GM19023 (cell line): ENCODE measurements around the gene SLC34A3.

ENCODE experiments used
- ATAC-seq: cut with Tn5 transposase; IDR thresholded peaks from one replicate; pipeline ENCODE4 v1.9.1; 2021; ENCODE audit warnings: mild to moderate bottlenecking, moderate library complexity; ENCODE audit not compliant: unreplicated experiment

SLC34A3 gene

GRCh38 chr9:137217276-137218211, 13.2 kb upstream of the SLC34A3 start:
- no peak for ATAC-seq

- no peak for ATAC-seq
These were observed 12.4 kb upstream of the SLC34A3 start for GRCh38 chr9:137218212-137218753.

GRCh38 chr9:137218754-137219271, 11.9 kb upstream of the SLC34A3 start:
- no peak for ATAC-seq

GRCh38 chr9:137219757-137220316, 10.9 kb upstream of the SLC34A3 start:
- ATAC-seq = no peak

GRCh38 chr9:137220317-137221094, 10.2 kb upstream of the SLC34A3 start:
- ATAC-seq = no peak

GRCh38 chr9:137221095-137221505, 9.6 kb upstream of the SLC34A3 start:
- ATAC-seq = no peak

GRCh38 chr9:137221506-137222111, 9.1 kb upstream of the SLC34A3 start:
- no peak for ATAC-seq

GRCh38 chr9:137222190-137223077, 8.3 kb upstream of the SLC34A3 start, which contains the start of gene RNF208:
TSS of gene RNF208 (minus strand) at chr9:137222240. CDS start at chr9:137221212, 1,028 bp downstream.
- peak; percentile 2 for ATAC-seq

GRCh38 chr9:137223078-137223970, 7.4 kb upstream of the SLC34A3 start:
- peak; percentile 71 for ATAC-seq

GRCh38 chr9:137224830-137225694, 5.6 kb upstream of the SLC34A3 start, which contains the start of gene CYSRT1:
TSS of gene CYSRT1 (plus strand) at chr9:137225174. CDS start at chr9:137225622, 448 bp downstream.
- no peak for ATAC-seq

GRCh38 chr9:137225699-137226331, 4.9 kb upstream of the SLC34A3 start:
- ATAC-seq = no peak

GRCh38 chr9:137226338-137227053, 4.2 kb upstream of the SLC34A3 start:
- no peak for ATAC-seq

- ATAC-seq = no peak
These were observed 3.4 kb upstream of the SLC34A3 start, which contains the start of gene RNF224 for GRCh38 chr9:137227054-137227852. TSS of gene RNF224 (plus strand) at chr9:137227502. CDS start at chr9:137228336, 834 bp downstream.

GRCh38 chr9:137227853-137228505, 2.7 kb upstream of the SLC34A3 start:
- no peak for ATAC-seq

- ATAC-seq = no peak
These were observed 2.2 kb upstream of the SLC34A3 start for GRCh38 chr9:137228506-137228967.
